Motor neuron (in vitro differentiated cells): Measurements from ENCODE around the gene MYL12B. TPM values are rescaled to one million over a fixed set of nuclear protein-coding genes. Genes with fewer than 3 reads are reported as not detected.

Experiments used
- ATAC-seq, 8 experiments: fragments of 200-7000 bp; cut with Tn5 transposase; replicated peaks in 6 of 8; 2 replicates each; pipeline ENCODE4 v1.8.0; 2021; ENCODE audit warnings: mild to moderate bottlenecking in 8 of 8, moderate library complexity in 8 of 8
- H3K27ac ChIP-seq, 2 donors: fragments of 250-450 bp; sonication (Bioruptor Pico); 2 replicates each; pipeline ENCODE4 v1.9.0; 2021; ENCODE audit warnings: antibody characterized with exemption in 2 of 2, mild to moderate bottlenecking in 2 of 2, moderate library complexity in 1 of 2
- H3K4me1 ChIP-seq, 2 donors: fragments of 250-450 bp; sonication (Bioruptor Pico); replicated peaks in 1 of 2; 2 replicates each; pipeline ENCODE4 v1.6.1; 2021; ENCODE audit warnings: antibody characterized with exemption in 2 of 2, mild to moderate bottlenecking in 2 of 2, moderate library complexity in 1 of 2
- H3K4me3 ChIP-seq, 5 donors: fragments of 250-450 bp; sonication (Bioruptor Pico); 2 replicates each; pipeline ENCODE4 v1.9.0; 2021; ENCODE audit warnings: antibody characterized with exemption in 5 of 5, mild to moderate bottlenecking in 5 of 5, moderate library complexity in 4 of 5
- WGBS, 10 experiments: fragments of 450-650 bp; shearing (Covaris generic); methylation state at CpG; one replicate each; pipeline ENCODE4 v1.0.0; 2022; 5-methylcytosine and 5-hydroxymethylcytosine counted together
- in situ Hi-C, 9 experiments: fragments of 400-800 bp; cut with MboI; loops; one replicate each; pipeline ENCODE4 v1.15.0; 2021; ENCODE audit warnings: low sequenced_read_pairs in 9 of 9, low pct_unique_long_range_greater_than_20kb in 2 of 9; ENCODE audit not compliant: unreplicated experiment in 9 of 9
- total RNA-seq, 8 experiments: library from RNA; unstranded; fragments of 300-600 nt; gene quantifications; 2 replicates each; pipeline versions ENCODE4 v1.2.3 to v1.2.4, GENCODE V29; 2022

MYL12B gene
- total RNA-seq, 8 experiments from 2014 or later = 135 to 392 (median 170) TPM

DNA sequence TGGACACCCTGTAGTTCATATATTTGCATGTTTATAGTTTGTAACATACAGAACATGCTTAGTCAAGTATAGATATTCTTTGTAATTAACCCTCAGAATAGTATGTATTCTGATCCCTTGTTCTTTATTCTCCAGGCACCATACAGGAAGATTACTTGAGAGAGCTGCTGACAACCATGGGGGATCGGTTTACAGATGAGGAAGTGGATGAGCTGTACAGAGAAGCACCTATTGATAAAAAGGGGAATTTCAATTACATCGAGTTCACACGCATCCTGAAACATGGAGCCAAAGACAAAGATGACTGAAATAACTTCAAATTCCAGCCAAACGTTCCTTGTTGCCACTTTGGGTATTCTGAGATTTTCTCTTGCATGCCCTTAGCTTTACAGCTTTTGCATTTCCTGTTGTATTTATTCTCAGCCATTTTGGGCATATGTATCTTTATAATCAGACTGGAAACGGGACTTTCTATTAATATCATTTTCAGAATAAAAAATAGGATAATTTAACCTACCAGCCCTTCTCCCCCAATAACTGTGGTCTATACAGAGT lies 6.2 kb upstream of the MYL12B start:
- in situ Hi-C loops = no loop called here
- no peak for ATAC-seq
- Histone ChIP-seq H3K27ac (no peak overlapping the region), H3K4me1 (peaks cover 2 to 6% of the 10 kb centered on the region in 2 donors), H3K4me3 (no peak overlapping the region)
- WGBS, 10 experiments = 14 to 100% (median 88%) methylated on average over 1 to 5 of the region's 5 CpGs; no CpG with 5 or more reads in 1 of the 10 experiments

- 56 to 92% (median 68%) methylated on average over 1 to 5 of the region's 5 CpGs for WGBS, 10 experiments
- in situ Hi-C loops = no loop called here
- Histone ChIP-seq H3K27ac (no peak overlapping the region), H3K4me3 (no peak overlapping the region), H3K4me1 (peaks cover 6 to 9% of the 10 kb centered on the region in 2 donors)
- ATAC-seq = peak in 4 of 8 experiments; percentile 9 to 27 (median 24)
Measured at GRCh38 chr18:3256693-3257626, 5.0 kb upstream of the MYL12B start.

DNA sequence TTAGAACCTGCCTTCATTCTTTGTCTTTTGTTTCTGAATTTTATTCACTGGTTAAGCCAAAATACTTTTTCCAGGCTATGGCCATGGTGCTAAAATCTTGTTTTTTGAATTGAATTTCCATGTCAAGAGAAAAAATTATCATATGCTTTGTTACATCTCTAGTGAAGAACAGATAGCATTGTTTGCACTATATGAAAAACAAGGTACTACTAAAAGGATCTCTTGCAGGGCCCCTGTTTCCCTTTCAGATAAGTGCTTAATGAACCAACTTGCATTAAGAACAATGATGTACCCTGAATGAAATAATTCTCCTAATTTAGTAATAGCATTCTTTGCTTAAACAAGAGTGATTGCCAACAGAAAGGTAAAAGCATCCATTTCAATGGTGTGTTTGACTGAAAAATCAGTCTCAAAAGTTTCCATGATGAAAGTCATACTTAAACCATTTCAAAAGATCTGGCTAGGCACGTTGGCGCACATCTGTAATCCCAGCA lies 4.3 kb upstream of the MYL12B start:
- in situ Hi-C loops = no loop called here
- ATAC-seq = no peak

GRCh38 chr18:3260995-3261372 lies 949 bp upstream of the MYL12B start:
- Histone ChIP-seq H3K4me3 (peak overlapping the region; percentile 85 to 100 (median 97)), H3K27ac (peak overlapping the region; percentile 99 to 100), H3K4me1 (peaks cover 14 to 21% of the 10 kb centered on the region in 2 donors)
- 0 to 43% (median 20%) methylated on average over 2 to 5 of the region's 5 CpGs; no CpG with 5 or more reads in 1 of the 10 experiments for WGBS, 10 experiments
- in situ Hi-C loops = no loop called here
- no peak for ATAC-seq

More for the DNA sequence above, 4.3 kb upstream of the MYL12B start:
- no peak overlapping the region for H3K27ac ChIP-seq
- peaks cover 6 to 9% of the 10 kb centered on the region in 2 donors for H3K4me1 ChIP-seq
- WGBS, 10 experiments = 83 to 100% (median 89%) methylated on average over 1 to 2 of the region's 2 CpGs; no CpG with 5 or more reads in 6 of the 10 experiments
- no peak overlapping the region for H3K4me3 ChIP-seq

- Histone ChIP-seq H3K27ac (peak overlapping the region; percentile 99 to 100), H3K4me3 (peak overlapping the region; percentile 85 to 100 (median 97)), H3K4me1 (peaks cover 14 to 21% of the 10 kb centered on the region in 2 donors)
- peak in 7 of 8 experiments; percentile 34 to 70 (median 63) for ATAC-seq
- in situ Hi-C loops = no loop called here
- 0 to 1% (median 0%) methylated on average over 1 to 17 of the region's 69 CpGs; no CpG with 5 or more reads in 3 of the 10 experiments for WGBS, 10 experiments
Measured at GRCh38 chr18:3262234-3263131, 550 bp downstream of the MYL12B start.

- in situ Hi-C loops = no loop called here
- 7 to 60% (median 36%) methylated on average over 1 to 8 of the region's 8 CpGs for WGBS, 10 experiments
- Histone ChIP-seq H3K4me1 (peaks cover 14 to 21% of the 10 kb centered on the region in 2 donors), H3K27ac (no peak overlapping the region), H3K4me3 (peak overlapping the region; percentile 85 to 100 (median 97))
- no peak for ATAC-seq
Measured at GRCh38 chr18:3263132-3263700, 1.3 kb downstream of the MYL12B start.

GRCh38 chr18:3264362-3264761 lies 2.4 kb downstream of the MYL12B start:
- H3K4me3 ChIP-seq = no peak overlapping the region
- peaks cover 14 to 21% of the 10 kb centered on the region in 2 donors for H3K4me1 ChIP-seq
- in situ Hi-C loops = no loop called here
- no peak for ATAC-seq
- H3K27ac ChIP-seq = no peak overlapping the region
- 0 to 100% (median 91%) methylated on average over 1 to 2 of the region's 2 CpGs; no CpG with 5 or more reads in 6 of the 10 experiments for WGBS, 10 experiments

DNA sequence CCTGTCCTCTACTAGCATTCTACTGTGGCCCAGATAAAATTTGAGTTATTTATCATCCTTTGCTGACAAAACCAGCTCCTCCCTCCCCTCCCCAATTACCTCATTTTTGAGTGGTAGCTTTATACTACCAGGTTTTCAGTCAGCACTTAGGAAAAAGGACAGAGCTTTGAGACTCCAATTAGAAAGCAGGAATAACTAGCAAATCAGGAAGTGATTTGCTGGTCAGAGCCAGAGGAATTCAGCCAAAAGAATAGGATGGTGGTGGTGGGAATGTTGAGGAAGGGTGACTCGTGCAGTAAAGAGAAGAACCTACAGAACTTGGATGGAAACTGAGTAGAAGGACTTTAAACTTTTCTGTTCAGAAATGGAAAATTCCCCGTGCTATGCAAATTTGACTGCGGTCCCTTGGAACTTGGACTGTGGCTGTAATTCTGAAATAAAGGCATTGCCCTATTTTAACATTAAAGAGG lies 3.7 kb downstream of the MYL12B start:
- 43 to 100% (median 73%) methylated on average over 1 to 3 of the region's 3 CpGs; no CpG with 5 or more reads in 2 of the 10 experiments for WGBS, 10 experiments
- H3K4me1 ChIP-seq = peaks cover 8 to 20% of the 10 kb centered on the region in 2 donors
- no peak overlapping the region for H3K4me3 ChIP-seq
- in situ Hi-C loops = no loop called here
- H3K27ac ChIP-seq = no peak overlapping the region
- no peak for ATAC-seq

GRCh38 chr18:3266062-3266608 lies 4.2 kb downstream of the MYL12B start:
- ATAC-seq = no peak
- WGBS, 10 experiments = 0 to 100% (median 42%) methylated on average over 1 to 5 of the region's 7 CpGs
- no peak overlapping the region for H3K27ac ChIP-seq
- peaks cover 5 to 16% of the 10 kb centered on the region in 2 donors for H3K4me1 ChIP-seq
- in situ Hi-C loops = no loop called here
- H3K4me3 ChIP-seq = no peak overlapping the region

- no peak overlapping the region for H3K4me3 ChIP-seq
- in situ Hi-C loops = no loop called here
- ATAC-seq = no peak
- H3K27ac ChIP-seq = no peak overlapping the region
- H3K4me1 ChIP-seq = peaks cover 5 to 11% of the 10 kb centered on the region in 2 donors
Measured at GRCh38 chr18:3268306-3268705, 6.4 kb downstream of the MYL12B start.

- peak in 3 of 8 experiments; percentile 74 to 80 (median 78) for ATAC-seq
- no peak overlapping the region for H3K27ac ChIP-seq
- H3K4me1 ChIP-seq = peaks cover 0 to 2% of the 10 kb centered on the region in 2 donors
- in situ Hi-C loops = no loop called here
- WGBS, 10 experiments = 26 to 100% (median 96%) methylated on average over 1 to 4 of the region's 4 CpGs
- no peak overlapping the region for H3K4me3 ChIP-seq
Measured at GRCh38 chr18:3269241-3269913, 7.4 kb downstream of the MYL12B start.
